HuH-7.5 (cell line): ENCODE data around the gene PCBP1.
A peak's percentile ranks its signal among the peaks of the same experiment; 100 is the strongest.
"Not testable (repeated sequence)": the region's sequence is repeated elsewhere in the genome, so short reads cannot be mapped to it uniquely, and the experiment has no call there.

ENCODE experiments used
- DNase-seq: peaks from one replicate; pipeline ENCODE4 v3.0.0; 2011; ENCODE audit warnings: low spot score

PCBP1 gene

DNA sequence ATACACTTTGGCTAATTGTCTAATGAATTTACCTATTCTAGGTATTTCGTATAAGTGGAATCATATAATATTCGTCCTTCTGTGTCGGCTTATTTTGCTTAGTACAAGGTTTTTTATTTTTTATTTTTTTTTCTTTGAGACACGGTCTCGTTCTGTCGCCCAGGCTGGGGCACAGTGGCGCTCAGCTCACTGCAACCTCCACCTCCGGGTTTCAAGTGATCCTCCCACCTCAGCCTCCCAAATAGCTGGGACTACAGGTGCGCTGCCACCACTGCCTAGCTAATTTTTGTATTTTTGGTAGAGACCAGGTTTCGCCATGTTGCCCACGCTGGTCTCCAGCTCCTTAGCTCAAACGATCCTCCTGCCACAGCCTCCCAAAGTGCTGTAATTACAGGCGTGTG, 38.2 kb downstream of the PCBP1 start:
- DNase-seq = no peak

DNA sequence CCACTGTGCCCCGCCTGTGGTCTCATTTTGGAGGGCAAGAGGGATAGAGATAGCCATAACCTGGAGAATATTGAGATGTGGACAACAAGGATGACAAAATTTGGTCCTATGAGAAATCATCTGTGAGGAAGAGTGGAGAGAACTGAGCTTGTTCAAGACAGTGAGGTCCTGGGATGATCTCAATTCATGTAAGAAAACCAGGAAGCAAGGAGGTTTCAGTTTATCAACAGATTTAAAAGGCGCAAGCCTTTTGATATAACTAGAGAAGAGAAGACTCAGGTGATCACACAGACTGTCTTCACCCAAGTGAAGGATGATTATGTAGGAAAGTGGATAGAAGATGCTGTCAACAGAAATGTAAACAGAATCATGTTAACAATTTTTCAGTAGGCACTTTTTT, 39.1 kb downstream of the PCBP1 start:
- DNase-seq = no peak

DNA sequence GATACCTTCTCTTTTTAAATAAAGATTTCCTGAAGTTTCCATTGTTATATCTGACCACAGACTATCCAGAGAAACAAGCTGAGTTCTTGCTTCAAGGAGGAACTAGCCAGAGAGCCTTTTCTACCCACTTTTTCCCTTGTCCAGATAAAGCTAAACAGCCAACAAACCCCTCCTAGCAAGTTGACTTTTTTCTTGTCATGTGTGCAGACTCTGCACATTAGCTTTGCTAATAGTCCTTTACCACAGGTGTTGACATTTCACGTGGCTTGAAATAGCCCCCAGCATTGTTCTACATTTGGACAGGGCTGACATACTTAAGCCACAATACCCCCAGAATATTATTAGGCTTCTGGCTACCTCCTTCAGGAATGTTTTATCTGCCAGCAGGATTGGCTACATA, 40.7 kb downstream of the PCBP1 start:
- DNase-seq = no peak

DNA sequence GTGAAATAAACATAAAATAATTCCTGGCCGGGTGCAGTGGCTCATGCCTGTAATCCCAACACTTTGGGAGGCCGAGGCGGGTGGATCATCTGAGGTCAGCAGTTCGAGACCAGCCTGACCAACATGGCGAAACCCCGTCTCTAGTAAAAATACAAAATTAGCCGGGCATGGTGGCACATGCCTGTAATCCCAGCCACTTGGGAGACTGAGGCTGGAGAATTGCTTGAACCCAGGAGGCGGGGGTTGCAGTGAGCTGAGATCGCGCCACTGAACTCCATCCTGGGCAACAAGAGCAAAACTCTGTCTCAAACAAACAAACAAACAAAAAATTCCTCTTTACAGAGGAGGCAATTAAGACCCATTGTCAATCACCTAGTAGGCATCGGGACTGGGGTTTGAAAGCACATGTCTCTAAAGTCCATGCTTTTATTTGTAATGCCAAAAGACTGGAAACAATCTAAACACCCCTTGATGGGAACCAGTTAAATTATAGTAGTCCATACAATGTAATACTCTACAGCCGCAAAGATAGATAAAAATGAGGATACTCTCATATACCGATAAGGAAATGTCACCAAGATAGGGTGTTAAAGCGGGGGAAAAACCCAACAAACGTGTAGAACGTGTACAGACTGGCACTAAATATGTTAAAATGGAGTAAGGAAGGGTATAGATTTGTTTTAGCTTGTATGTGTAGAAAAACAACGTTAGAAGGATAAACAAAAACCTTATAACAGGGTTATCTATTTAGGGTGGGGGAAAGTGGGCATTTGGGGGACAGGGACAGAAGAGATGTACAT, 44.3 kb downstream of the PCBP1 start:
- DNase-seq = not testable (repeated sequence)

DNA sequence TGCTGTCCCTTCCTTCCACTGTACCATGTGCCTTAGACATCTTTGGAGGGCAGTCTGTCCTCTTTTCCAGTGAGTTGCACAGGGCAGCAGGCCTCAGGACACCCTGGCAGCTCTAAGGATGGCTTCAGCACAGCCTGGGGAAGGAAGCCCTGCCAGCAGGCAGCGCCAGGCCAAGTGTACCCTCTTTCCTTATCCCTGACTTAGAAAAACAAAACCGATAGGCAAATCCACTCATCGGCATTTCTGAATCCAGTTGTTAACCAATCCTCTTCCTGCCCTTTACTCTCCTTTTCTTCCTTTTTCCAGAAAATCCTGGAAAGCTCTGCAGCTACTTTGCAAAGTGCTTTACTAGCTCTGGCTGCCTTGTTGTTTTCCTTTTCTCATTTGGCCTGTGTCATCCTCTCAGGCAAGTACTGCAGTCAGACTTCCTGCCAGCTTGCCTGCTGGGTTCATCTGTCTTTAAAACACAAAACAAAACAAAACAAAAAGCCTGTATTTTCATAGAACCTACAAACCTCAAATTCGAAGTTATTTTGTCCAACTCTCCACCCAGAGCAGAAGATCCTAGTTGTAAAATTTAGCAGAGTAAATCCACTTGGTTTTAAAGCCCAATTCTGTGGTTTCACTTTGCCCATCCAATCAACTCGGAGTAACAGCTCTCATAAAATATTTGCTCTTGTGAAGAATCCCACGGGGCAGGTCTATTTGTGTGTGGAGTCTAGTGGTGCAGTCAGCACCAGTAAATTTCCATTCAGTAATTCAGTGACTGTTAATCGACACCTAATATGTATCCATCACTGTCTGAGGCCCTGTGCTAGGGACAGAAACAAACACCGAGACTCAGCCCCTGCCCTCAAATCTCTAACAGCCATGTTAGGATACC, 45.2 kb downstream of the PCBP1 start:
- DNase-seq = peak; percentile 55

DNA sequence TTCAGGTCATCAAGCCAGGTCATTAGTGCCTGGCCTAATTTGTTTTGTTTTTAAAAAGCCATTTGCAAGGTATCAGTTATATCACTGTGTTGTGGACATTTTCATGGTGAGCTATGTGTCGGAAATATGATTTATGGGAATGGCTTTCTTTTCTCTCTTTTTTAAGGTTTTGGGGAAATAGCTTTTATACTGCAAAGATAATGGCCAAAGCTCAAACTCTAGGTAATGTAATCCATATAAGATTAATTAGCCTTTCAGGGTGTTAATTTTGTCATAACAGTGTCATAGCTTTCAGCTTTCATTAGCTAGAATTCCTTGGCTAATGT, 45.8 kb downstream of the PCBP1 start:
- DNase-seq = no peak

DNA sequence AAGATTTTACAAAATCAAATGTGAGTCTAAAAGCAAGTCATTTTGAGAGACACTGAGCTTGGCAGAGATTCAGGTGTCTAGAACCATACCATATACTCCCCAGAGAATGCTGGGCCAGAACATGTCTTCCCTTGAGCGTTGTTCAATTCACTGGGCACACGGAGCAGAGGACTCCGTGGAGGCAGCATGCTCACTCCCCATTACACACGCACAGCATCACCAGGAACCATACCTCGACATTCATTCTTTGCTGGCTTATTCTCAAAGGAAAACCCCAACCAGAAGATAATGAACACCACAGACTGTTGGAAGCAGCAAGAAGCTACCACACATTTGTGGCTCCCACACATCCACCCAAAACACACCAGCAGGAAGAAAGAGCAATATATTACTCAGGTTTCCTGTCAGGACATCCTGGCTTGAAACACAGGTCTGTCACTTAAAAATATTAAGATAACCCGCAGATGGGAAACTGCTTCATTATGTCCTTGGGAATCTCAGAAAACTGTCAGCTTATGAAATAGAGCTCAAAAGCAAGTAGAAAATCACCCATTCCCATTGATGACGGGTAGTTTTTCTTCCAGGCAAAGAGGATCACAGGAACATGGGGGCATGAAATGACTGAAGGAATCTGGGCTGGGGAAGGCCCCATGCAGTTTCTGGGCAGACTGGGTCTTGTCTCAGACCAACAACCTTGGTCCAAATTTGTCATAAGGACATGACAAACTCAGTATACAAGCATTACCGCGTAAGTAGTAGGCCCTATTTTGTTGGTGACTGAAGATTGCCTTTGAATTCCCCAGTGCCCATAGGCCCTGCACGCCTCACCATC, 46.4 kb downstream of the PCBP1 start:
- DNase-seq = no peak

DNA sequence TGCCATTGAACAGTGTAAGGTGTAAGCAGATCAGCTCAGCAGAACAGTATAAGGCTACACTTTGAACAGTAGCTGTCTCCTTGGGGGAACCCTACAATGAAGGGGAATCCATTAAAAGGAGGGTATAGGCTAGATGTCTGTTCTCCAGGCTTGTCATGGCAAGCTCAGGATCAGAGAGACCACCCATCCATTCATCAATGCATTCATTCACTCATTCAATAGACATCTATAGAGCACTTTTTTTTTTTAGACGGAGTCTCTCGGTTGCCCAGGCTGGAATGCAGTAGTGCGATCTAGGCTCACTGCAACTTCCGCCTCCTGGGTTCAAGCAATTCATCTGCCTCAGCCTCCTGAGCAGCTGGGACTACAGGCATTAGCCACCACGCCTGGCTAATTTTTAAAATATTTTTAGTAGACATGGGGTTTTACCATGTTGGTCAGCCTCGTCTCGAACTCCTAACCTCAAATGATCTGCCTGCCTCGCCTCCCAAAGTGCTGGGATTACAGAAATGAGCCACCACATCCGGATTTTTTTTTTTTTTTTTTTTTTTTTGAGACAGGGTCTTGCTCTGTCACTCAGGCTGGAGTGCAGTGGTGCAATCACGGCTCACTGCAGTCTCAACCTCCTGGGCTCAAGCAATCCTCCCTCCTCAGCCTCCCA, 47.2 kb downstream of the PCBP1 start:
- DNase-seq = not testable (repeated sequence)
